Measurements from ENCODE around the gene CUL5. TPM values are rescaled to one million over a fixed set of nuclear protein-coding genes. Genes with fewer than 3 reads are reported as not detected.
"Not testable (repeated sequence)": the region's sequence is repeated elsewhere in the genome, so short reads cannot be mapped to it uniquely, and the experiment has no call there.

CUL5 gene
- total and polyA plus RNA-seq, 5 donors from 2014 or later, result 24.9 to 53.1 (median 36.1) TPM

- peaks cover 25% of the 10 kb centered on the region for H3K36me3 Mint-ChIP-seq
- H3K27ac ChIP-seq (ENCODE audit: insufficient read depth, low read length, poor library complexity, severe bottlenecking), result no peak overlapping the region
- no peaks in the 10 kb centered on the region for H3K27me3 Mint-ChIP-seq
- H3K4me1 Mint-ChIP-seq, result peaks cover 42 to 61% (median 55%) of the 10 kb centered on the region in 4 donors
- no peak overlapping the region for H3K4me3 ChIP-seq (ENCODE audit: low read depth, low read length)
- no peak overlapping the region for H3K27ac Mint-ChIP-seq
- H3K9me3 ChIP-seq (ENCODE audit: control insufficient read depth in 2 of 2, low read length in 2 of 2), result no peaks in the 10 kb centered on the region
- DNase-seq (no peak), ATAC-seq (ENCODE audit: low read depth in 2 of 2) (no peak)
- H3K4me3 Mint-ChIP-seq, result no peak overlapping the region
- H3K4me1 ChIP-seq (ENCODE audit: control insufficient read depth, insufficient read depth, low read length, poor library complexity, severe bottlenecking), result peaks cover 4% of the 10 kb centered on the region
- peaks cover 0 to 5% (median 1%) of the 10 kb centered on the region in 7 donors for H3K9me3 Mint-ChIP-seq
- no peaks in the 10 kb centered on the region for H3K27me3 ChIP-seq (ENCODE audit: control insufficient read depth, insufficient read depth, low read length)
- H3K36me3 ChIP-seq (ENCODE audit: control insufficient read depth, insufficient read depth, low read length), result peaks cover 4% of the 10 kb centered on the region
Measured at GRCh38 chr11:108027057-108027456, 18.4 kb downstream of the CUL5 start.

- H3K27ac Mint-ChIP-seq, result peak overlapping the region in 1 of 3 donors; percentile 75
- H3K27me3 ChIP-seq (ENCODE audit: control insufficient read depth, insufficient read depth, low read length); H3K4me1 ChIP-seq (ENCODE audit: control insufficient read depth, insufficient read depth, low read length, poor library complexity, severe bottlenecking); DNase-seq; H3K9me3 ChIP-seq (ENCODE audit: control insufficient read depth in 2 of 2, low read length in 2 of 2); H3K27ac ChIP-seq (ENCODE audit: insufficient read depth, low read length, poor library complexity, severe bottlenecking); H3K4me3 ChIP-seq (ENCODE audit: low read depth, low read length); ATAC-seq (ENCODE audit: low read depth in 2 of 2); H3K4me3 Mint-ChIP-seq; H3K9me3 Mint-ChIP-seq; H3K27me3 Mint-ChIP-seq: not testable (repeated sequence)
- H3K36me3 Mint-ChIP-seq, result peaks cover 35% of the 10 kb centered on the region
- peaks cover 46 to 51% (median 49%) of the 10 kb centered on the region in 4 donors for H3K4me1 Mint-ChIP-seq
- H3K36me3 ChIP-seq (ENCODE audit: control insufficient read depth, insufficient read depth, low read length), result peaks cover 14% of the 10 kb centered on the region
Measured at GRCh38 chr11:108028822-108029441, 20.2 kb downstream of the CUL5 start.

GRCh38 chr11:108031604-108032003 lies 22.9 kb downstream of the CUL5 start:
- H3K4me1 ChIP-seq (ENCODE audit: control insufficient read depth, insufficient read depth, low read length, poor library complexity, severe bottlenecking); H3K4me3 Mint-ChIP-seq; H3K27me3 Mint-ChIP-seq; H3K4me3 ChIP-seq (ENCODE audit: low read depth, low read length); ATAC-seq (ENCODE audit: low read depth in 2 of 2); H3K9me3 ChIP-seq (ENCODE audit: control insufficient read depth in 2 of 2, low read length in 2 of 2); DNase-seq; H3K9me3 Mint-ChIP-seq; H3K27me3 ChIP-seq (ENCODE audit: control insufficient read depth, insufficient read depth, low read length); H3K27ac ChIP-seq (ENCODE audit: insufficient read depth, low read length, poor library complexity, severe bottlenecking): not testable (repeated sequence)
- Mint-ChIP-seq H3K36me3 (peaks cover 36% of the 10 kb centered on the region), H3K27ac (peak overlapping the region in 1 of 3 donors; percentile 32), H3K4me1 (peaks cover 23 to 33% (median 29%) of the 10 kb centered on the region in 4 donors)
- H3K36me3 ChIP-seq (ENCODE audit: control insufficient read depth, insufficient read depth, low read length), result peaks cover 38% of the 10 kb centered on the region

- H3K27me3 ChIP-seq (ENCODE audit: control insufficient read depth, insufficient read depth, low read length), result no peaks in the 10 kb centered on the region
- Mint-ChIP-seq H3K27me3 (no peaks in the 10 kb centered on the region), H3K4me3 (no peak overlapping the region), H3K36me3 (peaks cover 45% of the 10 kb centered on the region), H3K27ac (peak overlapping the region in 2 of 3 donors; percentile 9 to 57), H3K9me3 (peaks cover 0 to 5% (median 1%) of the 10 kb centered on the region in 7 donors), H3K4me1 (peaks cover 23 to 36% (median 27%) of the 10 kb centered on the region in 4 donors)
- ATAC-seq (ENCODE audit: low read depth in 2 of 2) (no peak), DNase-seq (no peak)
- no peaks in the 10 kb centered on the region for H3K9me3 ChIP-seq (ENCODE audit: control insufficient read depth in 2 of 2, low read length in 2 of 2)
- no peaks in the 10 kb centered on the region for H3K4me1 ChIP-seq (ENCODE audit: control insufficient read depth, insufficient read depth, low read length, poor library complexity, severe bottlenecking)
- no peak overlapping the region for H3K4me3 ChIP-seq (ENCODE audit: low read depth, low read length)
- no peak overlapping the region for H3K27ac ChIP-seq (ENCODE audit: insufficient read depth, low read length, poor library complexity, severe bottlenecking)
- H3K36me3 ChIP-seq (ENCODE audit: control insufficient read depth, insufficient read depth, low read length), result peaks cover 45% of the 10 kb centered on the region
Measured at GRCh38 chr11:108032800-108033199, 24.1 kb downstream of the CUL5 start.

- peak overlapping the region in 2 of 3 donors; percentile 5 to 22 for H3K27ac Mint-ChIP-seq
Measured at GRCh38 chr11:108034034-108034433, 25.3 kb downstream of the CUL5 start.

GRCh38 chr11:108034952-108035351 lies 26.3 kb downstream of the CUL5 start:
- Histone ChIP-seq H3K4me3 (ENCODE audit: low read depth, low read length) (no peak overlapping the region), H3K4me1 (ENCODE audit: control insufficient read depth, insufficient read depth, low read length, poor library complexity, severe bottlenecking) (no peaks in the 10 kb centered on the region), H3K27me3 (ENCODE audit: control insufficient read depth, insufficient read depth, low read length) (no peaks in the 10 kb centered on the region), H3K9me3 (ENCODE audit: control insufficient read depth in 2 of 2, low read length in 2 of 2) (no peaks in the 10 kb centered on the region), H3K27ac (ENCODE audit: insufficient read depth, low read length, poor library complexity, severe bottlenecking) (no peak overlapping the region), H3K36me3 (ENCODE audit: control insufficient read depth, insufficient read depth, low read length) (peaks cover 51% of the 10 kb centered on the region)
- peak overlapping the region in 1 of 3 donors; percentile 9 for H3K27ac Mint-ChIP-seq
- ATAC-seq (ENCODE audit: low read depth in 2 of 2), result no peak
- H3K27me3 Mint-ChIP-seq, result no peaks in the 10 kb centered on the region
- peak overlapping the region in 1 of 4 donors; percentile 38 for H3K4me3 Mint-ChIP-seq
- peaks cover 0 to 5% (median 1%) of the 10 kb centered on the region in 7 donors for H3K9me3 Mint-ChIP-seq
- DNase-seq, result no peak
- peaks cover 45% of the 10 kb centered on the region for H3K36me3 Mint-ChIP-seq
- peaks cover 15 to 30% (median 22%) of the 10 kb centered on the region in 4 donors for H3K4me1 Mint-ChIP-seq

More at GRCh38 chr11:108034034-108034433, 25.3 kb downstream of the CUL5 start:
- no peak overlapping the region for H3K27ac ChIP-seq (ENCODE audit: insufficient read depth, low read length, poor library complexity, severe bottlenecking)
- no peaks in the 10 kb centered on the region for H3K27me3 ChIP-seq (ENCODE audit: control insufficient read depth, insufficient read depth, low read length)
- H3K36me3 ChIP-seq (ENCODE audit: control insufficient read depth, insufficient read depth, low read length), result peaks cover 45% of the 10 kb centered on the region
- Mint-ChIP-seq H3K4me3 (no peak overlapping the region), H3K36me3 (peaks cover 41% of the 10 kb centered on the region), H3K4me1 (peaks cover 14 to 27% (median 21%) of the 10 kb centered on the region in 4 donors), H3K9me3 (peaks cover 0 to 5% (median 1%) of the 10 kb centered on the region in 7 donors), H3K27me3 (no peaks in the 10 kb centered on the region)
- ATAC-seq (ENCODE audit: low read depth in 2 of 2), result no peak
- H3K9me3 ChIP-seq (ENCODE audit: control insufficient read depth in 2 of 2, low read length in 2 of 2), result no peaks in the 10 kb centered on the region
- no peak for DNase-seq
- no peaks in the 10 kb centered on the region for H3K4me1 ChIP-seq (ENCODE audit: control insufficient read depth, insufficient read depth, low read length, poor library complexity, severe bottlenecking)
- H3K4me3 ChIP-seq (ENCODE audit: low read depth, low read length), result no peak overlapping the region

GRCh38 chr11:108035690-108036089 lies 27.0 kb downstream of the CUL5 start:
- Mint-ChIP-seq H3K36me3 (peaks cover 40% of the 10 kb centered on the region), H3K27me3 (no peaks in the 10 kb centered on the region), H3K4me3 (no peak overlapping the region), H3K27ac (peak overlapping the region in 1 of 3 donors; percentile 29), H3K9me3 (peaks cover 0 to 5% (median 1%) of the 10 kb centered on the region in 7 donors), H3K4me1 (peaks cover 11 to 29% (median 22%) of the 10 kb centered on the region in 4 donors)
- H3K4me1 ChIP-seq (ENCODE audit: control insufficient read depth, insufficient read depth, low read length, poor library complexity, severe bottlenecking), result no peaks in the 10 kb centered on the region
- no peaks in the 10 kb centered on the region for H3K27me3 ChIP-seq (ENCODE audit: control insufficient read depth, insufficient read depth, low read length)
- peaks cover 55% of the 10 kb centered on the region for H3K36me3 ChIP-seq (ENCODE audit: control insufficient read depth, insufficient read depth, low read length)
- H3K27ac ChIP-seq (ENCODE audit: insufficient read depth, low read length, poor library complexity, severe bottlenecking), result no peak overlapping the region
- no peak overlapping the region for H3K4me3 ChIP-seq (ENCODE audit: low read depth, low read length)
- DNase-seq, result no peak
- no peak for ATAC-seq (ENCODE audit: low read depth in 2 of 2)
- no peaks in the 10 kb centered on the region for H3K9me3 ChIP-seq (ENCODE audit: control insufficient read depth in 2 of 2, low read length in 2 of 2)

- no peaks in the 10 kb centered on the region for H3K27me3 ChIP-seq (ENCODE audit: control insufficient read depth, insufficient read depth, low read length)
- peaks cover 32% of the 10 kb centered on the region for H3K36me3 Mint-ChIP-seq
- no peaks in the 10 kb centered on the region for H3K9me3 Mint-ChIP-seq
- no peak for ATAC-seq (ENCODE audit: low read depth in 2 of 2)
- DNase-seq, result no peak
- H3K9me3 ChIP-seq (ENCODE audit: control insufficient read depth in 2 of 2, low read length in 2 of 2), result no peaks in the 10 kb centered on the region
- H3K27ac ChIP-seq (ENCODE audit: insufficient read depth, low read length, poor library complexity, severe bottlenecking), result no peak overlapping the region
- no peaks in the 10 kb centered on the region for H3K4me1 ChIP-seq (ENCODE audit: control insufficient read depth, insufficient read depth, low read length, poor library complexity, severe bottlenecking)
- peaks cover 9 to 28% (median 20%) of the 10 kb centered on the region in 4 donors for H3K4me1 Mint-ChIP-seq
- H3K27ac Mint-ChIP-seq, result peak overlapping the region in 1 of 3 donors; percentile 56
- no peak overlapping the region for H3K4me3 ChIP-seq (ENCODE audit: low read depth, low read length)
- H3K27me3 Mint-ChIP-seq, result no peaks in the 10 kb centered on the region
- peaks cover 53% of the 10 kb centered on the region for H3K36me3 ChIP-seq (ENCODE audit: control insufficient read depth, insufficient read depth, low read length)
- no peak overlapping the region for H3K4me3 Mint-ChIP-seq
Measured at GRCh38 chr11:108037211-108037610, 28.5 kb downstream of the CUL5 start.
